ENCODE data around the gene ONECUT3. TPM values are rescaled to one million over a fixed set of nuclear protein-coding genes. Genes with fewer than 3 reads are reported as not detected.
A peak's percentile ranks its signal among the peaks of the same experiment; 100 is the strongest.

ONECUT3 gene
- total RNA-seq, 1 experiment from 2014 or later: 0.02 TPM

- Mint-ChIP-seq H3K27me3 (ENCODE audit: insufficient read depth, unreplicated experiment) (no peaks in the 10 kb centered on the region), H3K27ac (ENCODE audit: low read depth, unreplicated experiment) (no peak overlapping the region), H3K36me3 (ENCODE audit: insufficient read depth, unreplicated experiment) (peaks cover 17% of the 10 kb centered on the region), H3K9me3 (ENCODE audit: unreplicated experiment) (no peaks in the 10 kb centered on the region), H3K4me3 (ENCODE audit: unreplicated experiment) (no peak overlapping the region), H3K4me1 (ENCODE audit: insufficient read depth, unreplicated experiment) (peaks cover 16% of the 10 kb centered on the region)
- BruUV-seq (replicated peaks): no TSS peak
- no peak for TF ChIP-seq CTCF (IDR thresholded peaks at IDR 0.05; ENCODE audit: unreplicated experiment)
- ChIA-PET POLR2A (interaction anchor here (0.7 to 1.4 kb wide), 5 partner anchors 15 to 159 kb away, joined by 3 to 8 read pairs (median 3); no protein-coding TSS in a partner anchor), CTCF (interaction anchor here (0.7 to 1.8 kb wide), 4 partner anchors 16 to 206 kb away, joined by 3 to 9 read pairs (median 3); no protein-coding TSS in a partner anchor)
- DNase-seq (ENCODE audit: unreplicated experiment): no peak
- intact Hi-C loops (cut with micrococcal nuclease): no loop called here
These were observed 57.3 kb downstream of the ONECUT3 start for GRCh38 chr19:1810439-1811160.

GRCh38 chr19:1811472-1811894 lies 58.2 kb downstream of the ONECUT3 start:
- ChIA-PET CTCF (interaction anchor here (0.6 to 1.8 kb wide), 5 partner anchors 9 to 207 kb away, joined by 3 to 9 read pairs (median 3); no protein-coding TSS in a partner anchor), POLR2A (interaction anchor here (0.6 to 1.4 kb wide), 7 partner anchors 14 to 160 kb away, joined by 3 to 8 read pairs (median 3); no protein-coding TSS in a partner anchor)
- Mint-ChIP-seq H3K27me3 (ENCODE audit: insufficient read depth, unreplicated experiment) (no peaks in the 10 kb centered on the region), H3K36me3 (ENCODE audit: insufficient read depth, unreplicated experiment) (peaks cover 23% of the 10 kb centered on the region), H3K27ac (ENCODE audit: low read depth, unreplicated experiment) (no peak overlapping the region), H3K4me1 (ENCODE audit: insufficient read depth, unreplicated experiment) (peaks cover 16% of the 10 kb centered on the region), H3K9me3 (ENCODE audit: unreplicated experiment) (no peaks in the 10 kb centered on the region), H3K4me3 (ENCODE audit: unreplicated experiment) (peak overlapping the region; percentile 93)
- intact Hi-C loops (cut with micrococcal nuclease): no loop called here
- DNase-seq (ENCODE audit: unreplicated experiment): peak; percentile 94
- no TSS peak for BruUV-seq (replicated peaks)
- no peak for TF ChIP-seq CTCF (IDR thresholded peaks at IDR 0.05; ENCODE audit: unreplicated experiment)

GRCh38 chr19:1811942-1812425 lies 58.7 kb downstream of the ONECUT3 start, which contains the start of gene ATP8B3:
Gene ATP8B3 (minus strand): TSS chr19:1812276. CDS start chr19:1811736, 540 bp downstream.
- Mint-ChIP-seq H3K27me3 (ENCODE audit: insufficient read depth, unreplicated experiment) (no peaks in the 10 kb centered on the region), H3K27ac (ENCODE audit: low read depth, unreplicated experiment) (peak within 1 kb of the TSS; percentile 98), H3K4me3 (ENCODE audit: unreplicated experiment) (peak within 1 kb of the TSS; percentile 93), H3K36me3 (ENCODE audit: insufficient read depth, unreplicated experiment) (peaks cover 27% of the 10 kb centered on the region), H3K4me1 (ENCODE audit: insufficient read depth, unreplicated experiment) (peaks cover 16% of the 10 kb centered on the region), H3K9me3 (ENCODE audit: unreplicated experiment) (no peaks in the 10 kb centered on the region)
- BruUV-seq (replicated peaks): no TSS peak
- no peak for TF ChIP-seq CTCF (IDR thresholded peaks at IDR 0.05; ENCODE audit: unreplicated experiment)
- CTCF ChIA-PET: no interaction called here
- DNase-seq (ENCODE audit: unreplicated experiment): no peak
- intact Hi-C loops (cut with micrococcal nuclease): loop anchor here (1.0 kb wide), 1 partner anchor 140 kb away; no protein-coding TSS in a partner anchor
- POLR2A ChIA-PET: interaction anchor here (0.9 to 1.4 kb wide), 3 partner anchors 14 to 63 kb away, joined by 3 to 5 read pairs (median 3); no protein-coding TSS in a partner anchor

Data from MCF 10A (cell line).